ENCODE data around the gene CCDC191. TPM values are rescaled to one million over a fixed set of nuclear protein-coding genes. Genes with fewer than 3 reads are reported as not detected.
A peak's percentile ranks its signal among the peaks of the same experiment; 100 is the strongest.

Gene CCDC191
- polyA plus RNA-seq, 1 donor (not counting 4 experiments of a cell fraction or from before 2014, with no cell fraction given) = 3.6 TPM

- H3K27ac ChIP-seq (ENCODE audit: control insufficient read depth, insufficient read depth, low read length) = no peak overlapping the region
- peaks cover 0 to 4% of the 10 kb centered on the region in 2 experiments for H3K36me3 ChIP-seq (ENCODE audit: control insufficient read depth in 2 of 2, extremely low read depth in 1 of 2, insufficient read depth in 2 of 2, low read length in 2 of 2)
- dilution Hi-C loops (cut with MboI; ENCODE audit: extremely low pct_ligation_motif_present, low sequenced_read_pairs) = no loop called here
- no peak for TF ChIP-seq EZH2 (IDR thresholded peaks at IDR 0.05; ENCODE audit: low read length)
- TF ChIP-seq CTCF (optimal IDR thresholded peaks at IDR 0.05 in 1 of 3, IDR thresholded peaks at IDR 0.05 in 1 of 3, conservative IDR thresholded peaks at IDR 0.05 in 1 of 3; ENCODE audit: extremely low read depth in 1 of 3, insufficient read depth in 2 of 3, low read length in 3 of 3) = no peak
- H3K27me3 ChIP-seq (ENCODE audit: control insufficient read depth, extremely low read depth, insufficient read depth, low read length) = no peaks in the 10 kb centered on the region
- peak; percentile 60 for DNase-seq (ENCODE audit: low read depth, low spot score)
- no peak overlapping the region for H2AFZ ChIP-seq (ENCODE audit: control insufficient read depth, low read length)
- no peaks in the 10 kb centered on the region for H3K9me3 ChIP-seq (ENCODE audit: control insufficient read depth, low read depth, low read length)
- no peak for FAIRE-seq
- no peak overlapping the region for H3K9ac ChIP-seq (ENCODE audit: control insufficient read depth, extremely low read depth, insufficient read depth, low read length)
- H3K4me1 ChIP-seq (ENCODE audit: control insufficient read depth, extremely low read depth, insufficient read depth, low read length) = no peaks in the 10 kb centered on the region
- H3K9me1 ChIP-seq (ENCODE audit: control insufficient read depth, extremely low read depth, insufficient read depth, low read length) = no peaks in the 10 kb centered on the region
- no peaks in the 10 kb centered on the region for H3K79me2 ChIP-seq (ENCODE audit: control insufficient read depth, insufficient read depth, low read length)
- H3K4me3 ChIP-seq (ENCODE audit: control insufficient read depth in 2 of 3, extremely low read depth in 1 of 3, insufficient read depth in 2 of 3, low read depth in 1 of 3, low read length in 3 of 3) = no peak overlapping the region
- H4K20me1 ChIP-seq (ENCODE audit: control insufficient read depth, extremely low read depth, insufficient read depth, low read length) = no peaks in the 10 kb centered on the region
- no peak overlapping the region for H3K4me2 ChIP-seq (ENCODE audit: control insufficient read depth, extremely low read depth, insufficient read depth, low read depth, low read length)
Observed at GRCh38 chr3:114093596-114093995, 37.3 kb upstream of the CCDC191 start.

GRCh38 chr3:114093016-114093380, 36.7 kb upstream of the CCDC191 start:
- Histone ChIP-seq H3K4me3 (ENCODE audit: control insufficient read depth in 2 of 3, extremely low read depth in 1 of 3, insufficient read depth in 2 of 3, low read depth in 1 of 3, low read length in 3 of 3) (no peak overlapping the region), H3K36me3 (ENCODE audit: control insufficient read depth in 2 of 2, extremely low read depth in 1 of 2, insufficient read depth in 2 of 2, low read length in 2 of 2) (peaks cover 0 to 4% of the 10 kb centered on the region in 2 experiments), H3K9me1 (ENCODE audit: control insufficient read depth, extremely low read depth, insufficient read depth, low read length) (no peaks in the 10 kb centered on the region), H3K9ac (ENCODE audit: control insufficient read depth, extremely low read depth, insufficient read depth, low read length) (no peak overlapping the region), H3K79me2 (ENCODE audit: control insufficient read depth, insufficient read depth, low read length) (no peaks in the 10 kb centered on the region), H3K4me1 (ENCODE audit: control insufficient read depth, extremely low read depth, insufficient read depth, low read length) (no peaks in the 10 kb centered on the region), H3K4me2 (ENCODE audit: control insufficient read depth, extremely low read depth, insufficient read depth, low read depth, low read length) (no peak overlapping the region), H3K27me3 (ENCODE audit: control insufficient read depth, extremely low read depth, insufficient read depth, low read length) (no peaks in the 10 kb centered on the region), H2AFZ (ENCODE audit: control insufficient read depth, low read length) (no peak overlapping the region), H3K27ac (ENCODE audit: control insufficient read depth, insufficient read depth, low read length) (no peak overlapping the region), H4K20me1 (ENCODE audit: control insufficient read depth, extremely low read depth, insufficient read depth, low read length) (no peaks in the 10 kb centered on the region), H3K9me3 (ENCODE audit: control insufficient read depth, low read depth, low read length) (no peaks in the 10 kb centered on the region)
- no peak for TF ChIP-seq EZH2 (IDR thresholded peaks at IDR 0.05; ENCODE audit: low read length)
- no peak for TF ChIP-seq CTCF (optimal IDR thresholded peaks at IDR 0.05 in 1 of 3, IDR thresholded peaks at IDR 0.05 in 1 of 3, conservative IDR thresholded peaks at IDR 0.05 in 1 of 3; ENCODE audit: extremely low read depth in 1 of 3, insufficient read depth in 2 of 3, low read length in 3 of 3)
- FAIRE-seq (no peak), DNase-seq (ENCODE audit: low read depth, low spot score) (no peak)
- dilution Hi-C loops (cut with MboI; ENCODE audit: extremely low pct_ligation_motif_present, low sequenced_read_pairs) = no loop called here

Measured in keratinocyte (primary cell).